ENCODE measurements around the gene SFXN2. TPM values are rescaled to one million over a fixed set of nuclear protein-coding genes. Genes with fewer than 3 reads are reported as not detected.

Gene SFXN2
- total RNA-seq, 1 donor from 2014 or later: 9.1 TPM

GRCh38 chr10:102761981-102762380, 47.5 kb downstream of the SFXN2 start:
- no peaks in the 10 kb centered on the region for H3K27me3 Mint-ChIP-seq (ENCODE audit: low read depth, unreplicated experiment)
- DNase-seq (ENCODE audit: low read depth): no peak
- H3K79me2 ChIP-seq (ENCODE audit: insufficient read depth, low read length): peaks cover 40% of the 10 kb centered on the region

GRCh38 chr10:102762401-102763015, 48.1 kb downstream of the SFXN2 start:
- no peaks in the 10 kb centered on the region for H3K9me3 ChIP-seq (ENCODE audit: insufficient read depth, low read depth, low read length)
- Mint-ChIP-seq H3K4me1 (ENCODE audit: low read depth, unreplicated experiment) (peaks cover 49% of the 10 kb centered on the region), H3K27me3 (ENCODE audit: low read depth, unreplicated experiment) (no peaks in the 10 kb centered on the region), H3K36me3 (ENCODE audit: low read depth, unreplicated experiment) (peaks cover 24% of the 10 kb centered on the region), H3K4me3 (ENCODE audit: unreplicated experiment) (no peak overlapping the region), H3K27ac (ENCODE audit: unreplicated experiment) (peak overlapping the region; percentile 62), H3K9me3 (ENCODE audit: unreplicated experiment) (no peaks in the 10 kb centered on the region)
- TF ChIP-seq CTCF (IDR thresholded peaks at IDR 0.05; ENCODE audit: insufficient read depth, low read depth, low read length) (no peak), EZH2 (IDR thresholded peaks at IDR 0.05; ENCODE audit: insufficient read depth, low read length) (no peak)
- no peak overlapping the region for H3K27ac ChIP-seq (ENCODE audit: low read depth, low read length)
- DNase-seq (ENCODE audit: low read depth) (no peak), FAIRE-seq (no peak)
- H3K36me3 ChIP-seq (ENCODE audit: insufficient read depth, low read length): no peaks in the 10 kb centered on the region
- no peak overlapping the region for H2AFZ ChIP-seq (ENCODE audit: low read depth, low read length)
- H3K9ac ChIP-seq (ENCODE audit: low read length): no peak overlapping the region
- no peaks in the 10 kb centered on the region for H3K27me3 ChIP-seq (ENCODE audit: insufficient read depth, low read length)
- H3K79me2 ChIP-seq (ENCODE audit: insufficient read depth, low read length): peaks cover 35% of the 10 kb centered on the region
- peaks cover 5% of the 10 kb centered on the region for H3K4me1 ChIP-seq (ENCODE audit: insufficient read depth, low read length)
- H3K4me2 ChIP-seq (ENCODE audit: low read length): no peak overlapping the region
- no peak overlapping the region for H3K4me3 ChIP-seq (ENCODE audit: insufficient read depth, low read depth, low read length)
- H4K20me1 ChIP-seq (ENCODE audit: insufficient read depth, low read length): peaks cover 42% of the 10 kb centered on the region

More at GRCh38 chr10:102761981-102762380, 47.5 kb downstream of the SFXN2 start:
- Mint-ChIP-seq H3K4me1 (ENCODE audit: low read depth, unreplicated experiment) (peaks cover 44% of the 10 kb centered on the region), H3K4me3 (ENCODE audit: unreplicated experiment) (no peak overlapping the region), H3K9me3 (ENCODE audit: unreplicated experiment) (no peaks in the 10 kb centered on the region), H3K36me3 (ENCODE audit: low read depth, unreplicated experiment) (peaks cover 24% of the 10 kb centered on the region), H3K27ac (ENCODE audit: unreplicated experiment) (no peak overlapping the region)
- no peaks in the 10 kb centered on the region for H3K27me3 ChIP-seq (ENCODE audit: insufficient read depth, low read length)
- no peak for FAIRE-seq
- H2AFZ ChIP-seq (ENCODE audit: low read depth, low read length): no peak overlapping the region
- TF ChIP-seq EZH2 (IDR thresholded peaks at IDR 0.05; ENCODE audit: insufficient read depth, low read length) (no peak), CTCF (IDR thresholded peaks at IDR 0.05; ENCODE audit: insufficient read depth, low read depth, low read length) (no peak)
- no peaks in the 10 kb centered on the region for H3K9me3 ChIP-seq (ENCODE audit: insufficient read depth, low read depth, low read length)
- H3K4me1 ChIP-seq (ENCODE audit: insufficient read depth, low read length): peaks cover 5% of the 10 kb centered on the region
- H3K4me2 ChIP-seq (ENCODE audit: low read length): no peak overlapping the region
- no peak overlapping the region for H3K27ac ChIP-seq (ENCODE audit: low read depth, low read length)
- peaks cover 42% of the 10 kb centered on the region for H4K20me1 ChIP-seq (ENCODE audit: insufficient read depth, low read length)
- H3K36me3 ChIP-seq (ENCODE audit: insufficient read depth, low read length): no peaks in the 10 kb centered on the region
- H3K9ac ChIP-seq (ENCODE audit: low read length): no peak overlapping the region
- no peak overlapping the region for H3K4me3 ChIP-seq (ENCODE audit: insufficient read depth, low read depth, low read length)

- Histone ChIP-seq H3K4me1 (ENCODE audit: insufficient read depth, low read length) (peaks cover 5% of the 10 kb centered on the region), H3K4me3 (ENCODE audit: insufficient read depth, low read depth, low read length) (no peak overlapping the region), H3K27ac (ENCODE audit: low read depth, low read length) (no peak overlapping the region), H3K9ac (ENCODE audit: low read length) (no peak overlapping the region), H2AFZ (ENCODE audit: low read depth, low read length) (no peak overlapping the region), H3K36me3 (ENCODE audit: insufficient read depth, low read length) (no peaks in the 10 kb centered on the region), H3K27me3 (ENCODE audit: insufficient read depth, low read length) (no peaks in the 10 kb centered on the region), H4K20me1 (ENCODE audit: insufficient read depth, low read length) (peaks cover 46% of the 10 kb centered on the region), H3K4me2 (ENCODE audit: low read length) (no peak overlapping the region), H3K79me2 (ENCODE audit: insufficient read depth, low read length) (peaks cover 36% of the 10 kb centered on the region), H3K9me3 (ENCODE audit: insufficient read depth, low read depth, low read length) (no peaks in the 10 kb centered on the region)
- DNase-seq (ENCODE audit: low read depth) (no peak), FAIRE-seq (no peak)
- Mint-ChIP-seq H3K27me3 (ENCODE audit: low read depth, unreplicated experiment) (no peaks in the 10 kb centered on the region), H3K4me3 (ENCODE audit: unreplicated experiment) (no peak overlapping the region), H3K4me1 (ENCODE audit: low read depth, unreplicated experiment) (peaks cover 53% of the 10 kb centered on the region), H3K9me3 (ENCODE audit: unreplicated experiment) (no peaks in the 10 kb centered on the region), H3K36me3 (ENCODE audit: low read depth, unreplicated experiment) (peaks cover 24% of the 10 kb centered on the region), H3K27ac (ENCODE audit: unreplicated experiment) (peak overlapping the region; percentile 69)
- TF ChIP-seq CTCF (IDR thresholded peaks at IDR 0.05; ENCODE audit: insufficient read depth, low read depth, low read length) (no peak), EZH2 (IDR thresholded peaks at IDR 0.05; ENCODE audit: insufficient read depth, low read length) (no peak)
These were observed 48.7 kb downstream of the SFXN2 start for GRCh38 chr10:102763037-102763607.
